Endometrial microvascular endothelial cells (primary cell): ENCODE measurements around the gene GH1. TPM values are rescaled to one million over a fixed set of nuclear protein-coding genes. Genes with fewer than 3 reads are reported as not detected.
"Not testable (repeated sequence)": the region's sequence is repeated elsewhere in the genome, so short reads cannot be mapped to it uniquely, and the experiment has no call there.

ENCODE experiments used
- in situ Hi-C: cut with HindIII; loops from 2 replicates; pipeline ENCODE4 v1.10.0; 2017; ENCODE audit warnings: low sequenced_read_pairs, low pct_unique_long_range_greater_than_20kb; ENCODE audit errors: inconsistent ontology term
- total RNA-seq: library from RNA; depleted of rRNA; stranded (reverse); fragments of >200 nt; gene quantifications from one replicate; pipeline ENCODE4 v1.2.3, GENCODE V29; 2015; ENCODE audit errors: inconsistent ontology term

The GH1 gene
- total RNA-seq, 1 donor from 2014 or later = not detected

DNA sequence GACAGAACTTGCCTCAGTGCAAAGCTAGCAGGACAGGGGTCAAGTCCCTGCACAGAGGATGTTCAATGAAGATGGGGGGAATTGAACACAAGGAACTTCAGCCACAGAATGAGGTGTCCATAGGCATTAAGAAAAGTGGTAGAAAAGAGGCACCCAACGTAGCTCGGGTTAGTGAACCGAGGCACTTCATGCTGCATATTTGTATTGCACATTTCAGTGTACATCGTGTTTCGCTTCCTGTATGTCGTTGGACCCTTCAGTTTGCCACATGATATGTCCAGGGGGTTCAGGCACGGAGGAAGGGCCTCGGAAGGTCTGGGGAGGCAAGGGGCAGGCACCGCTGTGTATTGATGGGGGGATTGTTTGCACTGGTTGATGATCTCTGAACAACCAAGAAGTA, 40.2 kb downstream of the GH1 start:
- in situ Hi-C loops = not testable (repeated sequence)

DNA sequence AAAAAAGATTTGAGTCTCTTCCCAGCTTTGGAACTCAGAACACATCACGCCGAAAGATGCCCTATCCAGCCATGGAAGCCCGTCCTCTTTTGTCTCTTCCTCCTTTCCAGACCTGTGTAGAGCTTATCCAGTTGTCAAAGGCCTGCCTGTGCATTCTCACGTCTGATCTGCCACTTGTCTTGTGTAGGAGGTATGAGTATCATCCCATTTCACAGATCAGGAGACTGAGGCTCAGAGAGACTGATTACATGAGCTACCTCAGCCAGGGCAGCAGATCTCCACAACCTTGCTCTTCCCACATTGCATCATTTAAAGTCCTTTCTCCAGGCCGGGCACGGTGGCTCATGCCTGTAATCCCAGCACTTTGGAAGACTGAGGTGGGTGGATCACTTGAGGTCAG, 43.9 kb downstream of the GH1 start:
- in situ Hi-C loops = not testable (repeated sequence)

DNA sequence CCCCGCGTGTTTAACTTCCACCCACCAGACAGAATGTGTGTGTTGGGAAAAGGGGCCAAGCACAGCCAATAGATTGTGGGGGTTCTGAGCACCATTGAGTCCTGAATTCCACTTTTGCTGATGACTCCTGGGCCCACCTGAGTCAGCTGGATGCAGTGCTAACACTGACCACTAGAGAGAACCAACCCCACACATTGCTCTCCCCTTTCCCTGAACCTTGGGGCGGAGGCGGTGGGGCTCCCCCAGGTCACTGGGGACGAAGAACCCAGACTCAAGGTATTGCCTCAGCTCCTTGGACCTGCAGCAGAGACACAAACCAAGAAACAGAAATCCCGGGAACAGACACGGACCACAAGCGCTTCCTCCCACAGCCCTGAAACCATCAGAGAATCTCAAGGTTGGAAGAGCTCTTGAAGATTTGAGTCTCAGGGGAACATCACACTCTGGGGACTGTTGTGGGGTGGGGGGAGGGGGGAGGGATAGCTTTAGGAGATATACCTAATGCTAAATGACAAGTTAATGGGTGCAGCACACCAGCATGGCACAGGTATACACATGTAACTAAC, 44.5 kb downstream of the GH1 start:
- in situ Hi-C loops = not testable (repeated sequence)

DNA sequence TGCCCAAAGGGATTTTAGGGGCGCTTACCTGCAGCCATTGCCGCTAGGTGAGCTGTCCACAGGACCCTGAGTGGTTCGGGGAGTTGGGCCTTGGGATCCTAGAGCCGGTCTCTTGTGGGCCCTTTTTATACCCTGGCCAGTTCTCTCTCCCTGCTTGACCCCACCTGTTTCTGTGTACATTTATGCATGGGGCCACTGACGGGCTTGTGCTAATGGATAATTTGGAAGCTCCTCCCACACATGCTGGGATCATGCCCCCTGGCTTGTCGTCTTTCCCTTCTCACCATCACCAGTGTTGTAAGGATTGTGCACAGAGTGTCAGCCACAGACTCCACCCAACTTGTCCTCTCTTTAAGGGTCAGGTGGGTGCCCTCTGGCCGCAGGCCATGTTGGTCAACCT, 45.1 kb downstream of the GH1 start, which contains the start of gene CSH2:
Gene CSH2 (minus strand): TSS at position 101 of the 400 bp plus-strand sequence. CDS start 63 bp downstream, at position 38.
- in situ Hi-C loops = not testable (repeated sequence)

DNA sequence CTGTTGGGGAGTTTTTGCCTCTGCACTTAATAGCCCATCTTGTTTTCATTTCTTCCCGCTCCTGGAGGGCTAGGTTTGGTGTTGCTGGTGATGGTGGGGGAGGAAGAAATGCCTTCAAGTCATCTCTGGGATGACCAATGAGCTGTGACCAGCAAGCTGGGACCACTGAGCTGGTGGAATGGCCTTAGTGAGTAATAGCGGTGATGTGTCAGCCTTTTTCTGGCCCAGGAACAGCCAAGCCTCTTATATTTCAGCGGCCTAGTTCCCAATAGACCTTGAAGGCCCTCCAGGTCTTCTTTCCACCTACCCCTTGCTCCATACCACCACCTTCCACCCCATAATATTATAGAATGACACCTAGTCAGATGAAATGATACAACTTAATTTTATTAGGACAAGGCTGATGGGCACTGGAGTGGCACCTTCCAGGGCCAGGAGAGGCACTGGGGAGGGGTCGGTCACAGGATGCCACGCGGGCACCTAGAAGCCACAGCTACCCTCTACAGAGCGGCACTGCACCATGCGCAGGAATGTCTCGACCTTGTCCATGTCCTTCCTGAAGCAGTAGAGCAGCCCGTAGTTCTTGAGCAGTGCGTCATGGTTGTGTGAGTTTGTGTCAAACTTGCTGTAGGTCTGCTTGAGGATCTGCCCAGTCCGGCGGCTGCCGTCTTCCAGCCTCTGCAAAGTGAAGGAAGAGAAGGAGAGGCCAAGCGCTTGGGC, 46.8 kb downstream of the GH1 start:
- in situ Hi-C loops = not testable (repeated sequence)

DNA sequence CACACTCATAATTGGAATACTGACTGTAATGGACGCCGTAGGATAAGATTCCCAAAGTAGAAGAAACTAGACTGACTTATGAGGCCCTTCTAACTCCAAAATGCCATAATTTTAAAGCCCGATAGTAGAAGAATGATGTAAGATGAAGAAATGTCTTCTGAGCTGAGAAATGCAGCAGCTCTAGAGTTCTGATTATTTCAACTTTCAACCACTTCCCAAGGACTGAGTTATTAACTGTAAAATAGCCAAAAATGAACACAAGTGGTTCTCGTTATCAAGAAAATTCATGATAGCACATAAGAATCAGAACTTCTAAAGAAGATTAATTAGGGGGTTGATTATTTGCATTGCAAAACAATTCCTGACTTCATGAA, 48.4 kb downstream of the GH1 start:
- in situ Hi-C loops = not testable (repeated sequence)

DNA sequence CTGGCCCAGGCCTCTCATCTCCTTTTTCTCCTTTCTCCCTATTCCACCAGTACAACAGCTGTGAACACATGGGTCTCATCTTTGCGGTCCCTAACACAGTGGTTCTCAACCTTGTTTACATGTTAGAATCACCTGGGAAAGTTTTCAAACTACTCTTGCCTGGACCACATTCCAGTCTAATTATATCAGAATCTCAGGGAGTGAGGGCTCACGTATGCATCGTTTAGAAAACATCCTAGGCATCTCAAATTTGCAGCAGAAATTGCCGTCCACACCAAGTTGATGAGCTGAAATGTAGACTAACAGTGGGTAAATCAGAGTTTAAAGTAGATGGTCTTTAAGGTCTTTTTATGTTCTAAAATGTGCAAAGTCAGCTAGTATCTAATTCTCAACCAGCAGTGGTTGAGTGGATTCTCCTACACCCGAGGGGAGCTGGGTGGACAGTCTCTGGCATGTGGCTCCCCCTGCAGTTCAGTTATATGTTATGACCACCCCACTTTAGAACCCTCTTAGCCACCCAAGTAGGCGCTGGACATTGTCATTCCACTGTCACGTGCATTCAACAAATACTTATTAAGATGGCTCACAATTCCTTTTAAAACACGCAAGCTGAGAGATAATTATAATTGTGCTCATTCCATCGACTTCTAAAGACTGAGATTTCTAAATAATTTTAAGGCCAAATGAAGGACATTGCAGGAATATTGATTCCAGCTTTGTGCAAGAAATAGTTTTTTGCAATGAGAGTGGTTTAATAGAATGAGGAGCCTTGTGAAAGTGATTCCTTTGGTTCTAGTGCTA, 48.9 kb downstream of the GH1 start:
- in situ Hi-C loops = not testable (repeated sequence)

Other genes with a start within 250 kb of the GH1 start
- 14.8 TPM for gene LIMD2, start 218.7 kb downstream of the GH1 start, total RNA-seq
- gene STRADA, start 177.0 kb downstream of the GH1 start, total RNA-seq = 39.5 TPM
- 48.7 TPM for gene CCDC47, start 145.2 kb downstream of the GH1 start, total RNA-seq
- gene DDX42, start 144.7 kb downstream of the GH1 start, total RNA-seq = 42.6 TPM
- 89.9 TPM for gene PSMC5, start 91.4 kb downstream of the GH1 start, total RNA-seq
- 55.8 TPM for gene FTSJ3, start 91.2 kb downstream of the GH1 start, total RNA-seq
- gene SMARCD2, start 76.2 kb downstream of the GH1 start, total RNA-seq = 81.4 TPM
- gene CSH2, start 45.2 kb downstream of the GH1 start, total RNA-seq = not detected
- not detected for gene GH2, start 36.9 kb downstream of the GH1 start, total RNA-seq
- not detected for gene CSH1, start 22.3 kb downstream of the GH1 start, total RNA-seq
- not detected for gene CSHL1, start 7.6 kb downstream of the GH1 start, total RNA-seq
- 0.93 TPM for gene CD79B, start 13.5 kb upstream of the GH1 start, total RNA-seq
- not detected for gene SCN4A, start 54.1 kb upstream of the GH1 start, total RNA-seq
- gene PRR29, start 79.5 kb upstream of the GH1 start, total RNA-seq = not detected
- gene ICAM2, start 101.8 kb upstream of the GH1 start, total RNA-seq = 1,904 TPM
- 23.1 TPM for gene ERN1, start 211.3 kb upstream of the GH1 start, total RNA-seq